Measurements from ENCODE around the gene NME4.
"Not testable (repeated sequence)": the region's sequence is repeated elsewhere in the genome, so short reads cannot be mapped to it uniquely, and the experiment has no call there.

Gene NME4

DNA sequence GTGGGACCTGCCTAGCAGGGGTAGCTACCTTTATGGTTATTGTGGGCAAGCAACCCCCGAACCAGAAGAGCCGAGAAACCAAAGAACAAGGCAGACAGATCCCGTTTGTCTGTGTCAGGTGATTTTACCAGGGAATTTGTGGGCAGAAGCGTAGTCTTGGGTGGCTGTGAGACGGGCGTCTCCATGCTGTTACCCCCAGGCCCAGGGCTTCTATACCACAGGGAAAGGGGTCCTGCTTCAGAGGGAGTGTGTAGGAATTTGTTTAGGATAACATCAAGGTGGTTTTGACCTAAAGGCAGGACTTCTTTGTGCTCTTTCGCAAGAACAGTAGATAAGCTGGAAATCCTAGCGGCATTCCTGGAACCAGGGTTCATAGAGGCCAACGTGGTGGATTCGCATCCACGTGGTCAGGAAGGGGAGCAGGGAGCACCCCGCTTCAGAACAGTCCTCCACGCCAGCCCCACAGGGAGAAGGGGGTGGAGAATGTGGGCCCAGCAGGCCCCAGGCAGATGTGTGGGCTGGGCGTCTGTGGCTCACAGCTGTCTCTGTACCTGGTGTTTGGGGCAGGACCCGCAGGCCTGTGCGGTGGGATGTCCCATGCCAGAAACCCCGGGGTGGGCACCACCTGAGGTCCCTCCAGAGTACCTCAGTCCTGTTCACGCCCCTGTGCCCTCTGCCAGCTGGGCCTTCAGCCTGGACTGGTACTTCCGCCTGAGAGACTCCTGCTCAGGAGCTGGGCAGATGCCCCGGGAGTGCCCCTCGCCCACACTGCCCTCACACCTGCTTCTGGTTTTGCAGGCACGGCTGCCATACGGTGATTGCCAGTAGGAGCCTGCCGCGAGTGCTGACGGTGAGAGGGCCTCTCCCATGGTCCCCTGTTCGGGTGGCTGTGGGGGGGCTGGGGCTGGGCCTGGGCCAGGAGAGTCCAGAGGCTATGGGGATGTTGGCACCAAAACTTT is 8.8 kb downstream of the NME4 start:
- Histone ChIP-seq H3K9me3 (ENCODE audit: insufficient read depth, low read length) (no peaks in the 10 kb centered on the region), H3K36me3 (ENCODE audit: insufficient read depth, insufficient read length, low read length) (peaks cover 32% of the 10 kb centered on the region), H3K9ac (ENCODE audit: insufficient read length, low read depth) (peak overlapping the region; percentile 9), H3K27me3 (ENCODE audit: insufficient read depth, insufficient read length) (no peaks in the 10 kb centered on the region), H3K4me1 (ENCODE audit: insufficient read depth, insufficient read length) (peaks cover 10% of the 10 kb centered on the region), H3K4me3 (ENCODE audit: insufficient read length, low read depth) (no peak overlapping the region)
- no peak for DNase-seq (ENCODE audit: low read depth, low spot score)
- TF ChIP-seq SUZ12 (IDR thresholded peaks at IDR 0.05; ENCODE audit: extremely low read depth, insufficient read depth, insufficient read length) = no peak
- no peak for TF ChIP-seq YY1 (IDR thresholded peaks at IDR 0.05; ENCODE audit: insufficient read depth, insufficient read length)
- no peak for TF ChIP-seq ZNF274 (IDR thresholded peaks at IDR 0.05; ENCODE audit: low read depth, low read length)

DNA sequence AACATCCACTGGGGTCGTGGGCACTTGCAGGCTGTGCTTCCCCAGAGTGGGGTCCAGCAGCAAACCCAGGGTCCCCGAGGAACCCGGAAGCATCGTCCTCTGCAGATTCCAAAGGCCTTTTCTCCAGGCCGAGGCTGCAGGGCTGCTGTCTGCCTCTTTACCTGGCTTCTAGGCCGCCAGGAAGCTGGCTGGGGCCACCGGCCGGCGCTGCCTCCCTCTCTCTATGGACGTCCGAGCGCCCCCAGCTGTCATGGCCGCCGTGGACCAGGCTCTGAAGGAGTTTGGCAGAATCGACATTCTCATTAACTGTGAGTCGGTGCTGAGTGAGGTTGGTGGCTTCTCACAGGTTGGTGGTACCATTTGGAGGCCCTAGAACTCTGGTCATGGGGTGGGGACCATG is 10.3 kb downstream of the NME4 start:
- DNase-seq (ENCODE audit: low read depth, low spot score) = no peak
- no peak for TF ChIP-seq YY1 (IDR thresholded peaks at IDR 0.05; ENCODE audit: insufficient read depth, insufficient read length)
- no peak for TF ChIP-seq SUZ12 (IDR thresholded peaks at IDR 0.05; ENCODE audit: extremely low read depth, insufficient read depth, insufficient read length)
- TF ChIP-seq ZNF274 (IDR thresholded peaks at IDR 0.05; ENCODE audit: low read depth, low read length) = no peak
- Histone ChIP-seq H3K9ac (ENCODE audit: insufficient read length, low read depth) (no peak overlapping the region), H3K9me3 (ENCODE audit: insufficient read depth, low read length) (no peaks in the 10 kb centered on the region), H3K4me3 (ENCODE audit: insufficient read length, low read depth) (no peak overlapping the region), H3K27me3 (ENCODE audit: insufficient read depth, insufficient read length) (no peaks in the 10 kb centered on the region), H3K36me3 (ENCODE audit: insufficient read depth, insufficient read length, low read length) (peaks cover 46% of the 10 kb centered on the region), H3K4me1 (ENCODE audit: insufficient read depth, insufficient read length) (peaks cover 10% of the 10 kb centered on the region)

DNA sequence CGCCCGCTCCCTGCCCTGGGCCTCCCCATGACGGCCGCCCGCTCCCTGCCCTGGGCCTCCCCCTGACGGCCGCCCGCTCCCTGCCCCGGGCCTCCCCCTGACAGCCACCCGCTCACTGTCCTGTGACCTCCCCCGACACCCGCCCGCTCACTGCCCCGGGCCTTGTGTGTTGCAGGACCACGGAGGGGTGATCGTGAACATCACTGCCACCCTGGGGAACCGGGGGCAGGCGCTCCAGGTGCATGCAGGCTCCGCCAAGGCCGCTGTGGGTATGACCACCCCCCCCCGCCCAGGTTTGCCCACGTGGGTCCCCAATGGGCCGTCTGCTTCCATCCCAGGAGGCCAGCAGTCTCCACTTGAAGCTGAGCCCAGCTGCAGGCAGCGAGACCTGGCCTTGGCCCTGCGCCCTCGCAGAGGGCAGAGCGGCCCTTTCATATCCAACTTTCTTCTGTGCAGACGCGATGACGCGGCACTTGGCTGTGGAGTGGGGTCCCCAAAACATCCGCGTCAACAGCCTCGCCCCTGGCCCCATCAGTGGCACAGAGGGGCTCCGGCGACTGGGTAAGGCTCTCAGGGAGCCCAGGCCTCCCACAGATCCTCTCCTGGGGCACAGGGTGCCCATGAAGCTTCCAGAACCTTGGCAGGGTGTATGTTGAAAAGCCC is 13.6 kb downstream of the NME4 start:
- Histone ChIP-seq H3K36me3 (ENCODE audit: insufficient read depth, insufficient read length, low read length) (peaks cover 40% of the 10 kb centered on the region), H3K9ac (ENCODE audit: insufficient read length, low read depth) (no peak overlapping the region), H3K27me3 (ENCODE audit: insufficient read depth, insufficient read length) (no peaks in the 10 kb centered on the region), H3K9me3 (ENCODE audit: insufficient read depth, low read length) (no peaks in the 10 kb centered on the region), H3K4me1 (ENCODE audit: insufficient read depth, insufficient read length) (peaks cover 14% of the 10 kb centered on the region), H3K4me3 (ENCODE audit: insufficient read length, low read depth) (no peak overlapping the region)
- no peak for DNase-seq (ENCODE audit: low read depth, low spot score)
- TF ChIP-seq SUZ12 (IDR thresholded peaks at IDR 0.05; ENCODE audit: extremely low read depth, insufficient read depth, insufficient read length) (no peak), YY1 (IDR thresholded peaks at IDR 0.05; ENCODE audit: insufficient read depth, insufficient read length) (no peak), ZNF274 (IDR thresholded peaks at IDR 0.05; ENCODE audit: low read depth, low read length) (no peak)

DNA sequence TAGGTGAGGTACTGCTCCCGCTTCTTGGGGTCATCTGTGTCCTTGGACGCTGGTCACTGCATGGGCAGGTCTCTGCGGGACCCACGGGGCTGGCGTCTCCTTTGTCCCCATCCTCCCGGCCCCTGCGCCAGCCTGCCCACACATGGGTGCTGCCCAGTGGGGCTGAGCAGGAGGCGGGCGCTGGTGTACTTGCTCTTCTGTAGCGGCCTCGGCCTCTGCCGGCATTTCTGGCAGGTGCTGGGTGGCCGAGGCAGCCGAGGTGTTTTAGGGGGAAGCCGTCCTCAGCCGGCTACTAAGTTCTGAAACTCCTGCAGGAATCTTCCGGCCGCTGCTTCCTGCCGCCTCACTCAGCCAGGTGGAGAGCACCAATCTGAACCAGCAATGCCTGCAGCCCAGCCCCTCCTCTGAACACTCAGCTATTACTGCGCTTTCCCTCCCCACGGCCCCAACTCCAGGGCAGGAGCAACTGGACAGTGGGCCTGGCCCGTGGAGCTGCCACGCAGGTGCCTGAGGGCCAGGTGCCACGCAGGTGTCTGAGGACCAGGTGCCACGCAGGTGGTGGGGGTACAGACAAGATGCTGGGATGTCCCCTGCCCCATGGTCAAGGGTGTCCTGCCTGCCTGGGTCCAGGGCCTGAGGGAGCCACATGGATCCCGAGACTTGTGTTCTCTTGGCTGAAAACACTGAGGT is 14.7 kb downstream of the NME4 start:
- peaks cover 14% of the 10 kb centered on the region for H3K4me1 ChIP-seq (ENCODE audit: insufficient read depth, insufficient read length)

DNA sequence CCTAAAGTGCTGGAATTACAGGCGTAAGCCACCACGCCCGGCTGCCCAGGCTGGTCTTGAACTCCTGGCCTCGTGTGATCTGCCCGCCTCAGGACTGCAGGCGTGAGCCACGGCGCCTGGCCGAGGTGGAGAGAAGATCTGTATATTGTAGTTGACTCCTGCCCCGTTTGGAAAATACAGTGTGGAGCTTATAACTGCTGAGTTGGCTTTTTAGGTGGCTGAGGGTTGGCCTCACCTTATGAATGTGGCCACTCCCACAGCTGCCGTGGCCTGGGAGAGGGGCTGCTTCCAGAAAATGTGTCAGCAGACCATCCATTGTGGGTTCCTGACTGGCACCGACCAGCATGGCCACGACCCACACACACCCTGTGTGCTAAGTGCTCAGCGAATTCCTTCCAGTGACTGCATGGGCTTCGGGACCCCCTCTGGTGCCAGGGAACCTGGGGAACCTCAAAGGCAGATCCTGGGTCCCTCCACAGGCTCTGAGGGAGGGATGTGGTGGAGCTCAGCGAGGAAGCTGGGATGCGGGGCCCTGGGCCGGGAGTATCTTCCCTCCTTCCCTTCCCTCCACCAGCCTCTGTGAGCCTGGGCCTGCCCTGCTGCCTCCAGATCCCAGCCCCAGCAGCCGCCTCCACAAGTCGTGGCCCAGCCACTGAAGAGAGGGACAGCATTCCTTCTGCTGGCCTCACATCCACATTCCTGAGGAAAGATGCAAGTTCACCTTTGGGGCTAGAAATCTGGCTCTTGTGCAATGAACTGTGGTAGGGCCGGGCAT is 17.6 kb downstream of the NME4 start:
- DNase-seq (ENCODE audit: low read depth, low spot score) = no peak
- H3K36me3 ChIP-seq (ENCODE audit: insufficient read depth, insufficient read length, low read length) = peaks cover 24% of the 10 kb centered on the region
- H3K4me1 ChIP-seq (ENCODE audit: insufficient read depth, insufficient read length) = peaks cover 10% of the 10 kb centered on the region
- TF ChIP-seq SUZ12 (IDR thresholded peaks at IDR 0.05; ENCODE audit: extremely low read depth, insufficient read depth, insufficient read length) (no peak), ZNF274 (IDR thresholded peaks at IDR 0.05; ENCODE audit: low read depth, low read length) (no peak)
- no peak overlapping the region for H3K4me3 ChIP-seq (ENCODE audit: insufficient read length, low read depth)
- H3K27me3 ChIP-seq (ENCODE audit: insufficient read depth, insufficient read length) = no peaks in the 10 kb centered on the region
- no peaks in the 10 kb centered on the region for H3K9me3 ChIP-seq (ENCODE audit: insufficient read depth, low read length)
- H3K9ac ChIP-seq (ENCODE audit: insufficient read length, low read depth) = peak overlapping the region; percentile 2

More for the DNA sequence above, 14.7 kb downstream of the NME4 start:
- H3K9me3 ChIP-seq (ENCODE audit: insufficient read depth, low read length) = no peaks in the 10 kb centered on the region
- H3K36me3 ChIP-seq (ENCODE audit: insufficient read depth, insufficient read length, low read length) = peaks cover 34% of the 10 kb centered on the region
- no peak overlapping the region for H3K4me3 ChIP-seq (ENCODE audit: insufficient read length, low read depth)
- H3K9ac ChIP-seq (ENCODE audit: insufficient read length, low read depth) = no peak overlapping the region
- TF ChIP-seq SUZ12 (IDR thresholded peaks at IDR 0.05; ENCODE audit: extremely low read depth, insufficient read depth, insufficient read length) (no peak), YY1 (IDR thresholded peaks at IDR 0.05; ENCODE audit: insufficient read depth, insufficient read length) (no peak), ZNF274 (IDR thresholded peaks at IDR 0.05; ENCODE audit: low read depth, low read length) (no peak)
- no peak for DNase-seq (ENCODE audit: low read depth, low spot score)
- no peaks in the 10 kb centered on the region for H3K27me3 ChIP-seq (ENCODE audit: insufficient read depth, insufficient read length)

DNA sequence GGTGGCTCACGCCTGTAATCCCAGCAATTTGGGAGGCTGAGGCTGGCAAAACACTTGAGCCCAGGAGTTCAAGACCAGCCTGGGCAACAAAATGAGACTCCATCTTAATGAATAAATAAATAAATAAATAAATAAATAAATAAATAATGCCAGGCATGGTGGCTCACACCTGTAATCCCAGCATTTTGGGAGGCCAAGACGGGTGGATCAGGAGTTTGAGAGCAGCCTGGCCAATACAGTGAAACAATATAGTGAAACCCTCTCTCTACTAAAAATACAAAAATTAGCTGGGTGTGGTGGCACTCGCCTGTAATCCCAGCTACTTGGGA is 18.1 kb downstream of the NME4 start:
- H3K9me3 ChIP-seq (ENCODE audit: insufficient read depth, low read length); H3K27me3 ChIP-seq (ENCODE audit: insufficient read depth, insufficient read length); H3K9ac ChIP-seq (ENCODE audit: insufficient read length, low read depth); H3K4me3 ChIP-seq (ENCODE audit: insufficient read length, low read depth); DNase-seq (ENCODE audit: low read depth, low spot score): not testable (repeated sequence)
- peaks cover 18% of the 10 kb centered on the region for H3K36me3 ChIP-seq (ENCODE audit: insufficient read depth, insufficient read length, low read length)
- peaks cover 10% of the 10 kb centered on the region for H3K4me1 ChIP-seq (ENCODE audit: insufficient read depth, insufficient read length)

DNA sequence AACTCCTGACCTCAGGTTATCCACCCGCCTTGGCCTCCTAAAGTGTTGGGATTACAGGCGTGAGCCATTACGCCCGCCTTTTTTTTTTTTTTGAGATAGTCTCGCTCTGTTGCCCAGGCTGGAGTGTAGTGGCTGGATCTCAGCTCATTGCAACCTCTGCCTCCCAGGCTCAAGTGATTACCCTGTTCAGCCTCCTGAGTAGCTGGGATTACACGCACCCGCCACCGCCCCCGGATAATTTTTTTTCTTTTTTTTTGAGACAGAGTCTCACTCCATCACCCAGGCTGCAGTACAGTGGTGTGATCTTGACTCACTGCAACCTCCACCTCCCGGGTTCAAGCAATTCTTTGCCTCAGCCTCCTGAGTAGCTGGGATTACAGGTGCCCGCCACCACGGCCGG is 25.2 kb downstream of the NME4 start:
- not testable (repeated sequence) for H3K4me1 ChIP-seq (ENCODE audit: insufficient read depth, insufficient read length); DNase-seq (ENCODE audit: low read depth, low spot score); H3K9me3 ChIP-seq (ENCODE audit: insufficient read depth, low read length); H3K4me3 ChIP-seq (ENCODE audit: insufficient read length, low read depth); H3K9ac ChIP-seq (ENCODE audit: insufficient read length, low read depth); H3K36me3 ChIP-seq (ENCODE audit: insufficient read depth, insufficient read length, low read length)
- H3K27me3 ChIP-seq (ENCODE audit: insufficient read depth, insufficient read length) = peaks cover 32% of the 10 kb centered on the region
